Skeletal muscle tissue (tissue), 4 donors: Measurements from ENCODE around the gene DIAPH2. TPM values are rescaled to one million over a fixed set of nuclear protein-coding genes. Genes with fewer than 3 reads are reported as not detected.
A peak's percentile ranks its signal among the peaks of the same experiment; 100 is the strongest.

Experiments
- H3K27ac ChIP-seq: one replicate; pipeline ENCODE4 v1.7.0; 2013; ENCODE audit warnings: mild to moderate bottlenecking, low read depth, low read length, inconsistent platforms
- H3K27me3 ChIP-seq, 3 donors: one replicate each; pipeline ENCODE4 v1.7.0; 2013; ENCODE audit warnings: low read length in 3 of 3; ENCODE audit not compliant: control insufficient read depth in 3 of 3, insufficient read depth in 3 of 3
- H3K36me3 ChIP-seq, 3 donors: one replicate each; pipeline ENCODE4 v1.7.0; 2013; ENCODE audit warnings: low read length in 3 of 3; ENCODE audit not compliant: control insufficient read depth in 3 of 3, insufficient read depth in 3 of 3
- H3K4me1 ChIP-seq, 3 donors: one replicate each; pipeline ENCODE4 v1.7.0; 2013; ENCODE audit warnings: low read length in 3 of 3, mild to moderate bottlenecking in 3 of 3; ENCODE audit not compliant: control insufficient read depth in 3 of 3, insufficient read depth in 3 of 3
- H3K4me3 ChIP-seq, 3 donors: one replicate each; pipeline ENCODE4 v1.7.0; 2013; ENCODE audit warnings: low read length in 3 of 3
- H3K9ac ChIP-seq, 3 donors: one replicate each; pipeline ENCODE4 v1.7.0; 2013; ENCODE audit warnings: low read length in 3 of 3, mild to moderate bottlenecking in 3 of 3, moderate library complexity in 2 of 3, low read depth in 1 of 3
- H3K9me3 ChIP-seq, 3 donors: one replicate each; pipeline ENCODE4 v1.7.0; 2013; ENCODE audit warnings: low read length in 3 of 3; ENCODE audit not compliant: control insufficient read depth in 3 of 3
- total RNA-seq: library from RNA; depleted of rRNA; stranded (reverse); fragments of >200 nt; gene quantifications from one replicate; pipeline ENCODE4 v1.2.3, GENCODE V29; 2014
- donor health status: Osteomylitis.

The DIAPH2 gene
- total RNA-seq, 1 donor from 2014 or later = 12.0 TPM

- Histone ChIP-seq H3K36me3 (no peaks in the 10 kb centered on the region), H3K4me1 (peaks cover 4 to 9% (median 9%) of the 10 kb centered on the region in 3 donors), H3K27ac (peak overlapping the region; percentile 11), H3K9me3 (no peaks in the 10 kb centered on the region), H3K27me3 (no peaks in the 10 kb centered on the region), H3K9ac (no peak overlapping the region), H3K4me3 (no peak overlapping the region)
These were observed 7.8 kb downstream of the DIAPH2 start for GRCh38 chrX:96692454-96692853.

- H3K4me1 ChIP-seq = peaks cover 4 to 9% (median 9%) of the 10 kb centered on the region in 3 donors
- H3K36me3 ChIP-seq = no peaks in the 10 kb centered on the region
- H3K27ac ChIP-seq = peak overlapping the region; percentile 11
- H3K27me3 ChIP-seq = no peaks in the 10 kb centered on the region
- H3K9ac ChIP-seq = no peak overlapping the region
- no peak overlapping the region for H3K4me3 ChIP-seq
- H3K9me3 ChIP-seq = no peaks in the 10 kb centered on the region
These were observed 8.2 kb downstream of the DIAPH2 start for GRCh38 chrX:96692890-96693289.

- no peak overlapping the region for H3K9ac ChIP-seq
- no peaks in the 10 kb centered on the region for H3K36me3 ChIP-seq
These were observed 8.8 kb downstream of the DIAPH2 start for GRCh38 chrX:96693407-96693806.

GRCh38 chrX:96696462-96696861, 11.8 kb downstream of the DIAPH2 start:
- H3K9ac ChIP-seq = no peak overlapping the region
- peaks cover 0 to 3% (median 0%) of the 10 kb centered on the region in 3 donors for H3K4me1 ChIP-seq
- H3K4me3 ChIP-seq = no peak overlapping the region
- H3K9me3 ChIP-seq = no peaks in the 10 kb centered on the region
- no peak overlapping the region for H3K27ac ChIP-seq
- no peaks in the 10 kb centered on the region for H3K36me3 ChIP-seq
- no peaks in the 10 kb centered on the region for H3K27me3 ChIP-seq

More at GRCh38 chrX:96693407-96693806, 8.8 kb downstream of the DIAPH2 start:
- Histone ChIP-seq H3K27ac (no peak overlapping the region), H3K4me3 (no peak overlapping the region), H3K27me3 (no peaks in the 10 kb centered on the region), H3K9me3 (no peaks in the 10 kb centered on the region), H3K4me1 (peaks cover 4 to 9% (median 9%) of the 10 kb centered on the region in 3 donors)

- H3K27ac ChIP-seq = no peak overlapping the region
- H3K4me3 ChIP-seq = no peak overlapping the region
- H3K27me3 ChIP-seq = no peaks in the 10 kb centered on the region
- H3K36me3 ChIP-seq = no peaks in the 10 kb centered on the region
- H3K4me1 ChIP-seq = peaks cover 0 to 11% (median 6%) of the 10 kb centered on the region in 3 donors
- H3K9me3 ChIP-seq = no peaks in the 10 kb centered on the region
- H3K9ac ChIP-seq = no peak overlapping the region
These were observed 16.0 kb downstream of the DIAPH2 start for GRCh38 chrX:96700625-96701024.

- Histone ChIP-seq H3K4me3 (no peak overlapping the region), H3K4me1 (peaks cover 0 to 12% (median 6%) of the 10 kb centered on the region in 3 donors), H3K9ac (no peak overlapping the region), H3K27ac (peak overlapping the region; percentile 7), H3K27me3 (no peaks in the 10 kb centered on the region), H3K9me3 (no peaks in the 10 kb centered on the region), H3K36me3 (no peaks in the 10 kb centered on the region)
These were observed 18.7 kb downstream of the DIAPH2 start for GRCh38 chrX:96703379-96703778.

GRCh38 chrX:96703816-96704215, 19.2 kb downstream of the DIAPH2 start:
- H3K9me3 ChIP-seq = no peaks in the 10 kb centered on the region
- H3K27me3 ChIP-seq = no peaks in the 10 kb centered on the region
- H3K9ac ChIP-seq = no peak overlapping the region
- peaks cover 0 to 12% (median 6%) of the 10 kb centered on the region in 3 donors for H3K4me1 ChIP-seq
- H3K4me3 ChIP-seq = no peak overlapping the region
- H3K36me3 ChIP-seq = no peaks in the 10 kb centered on the region
- peak overlapping the region; percentile 7 for H3K27ac ChIP-seq

GRCh38 chrX:96704629-96705028, 20.0 kb downstream of the DIAPH2 start:
- Histone ChIP-seq H3K27me3 (no peaks in the 10 kb centered on the region), H3K4me3 (no peak overlapping the region), H3K36me3 (no peaks in the 10 kb centered on the region), H3K9ac (no peak overlapping the region), H3K9me3 (no peaks in the 10 kb centered on the region), H3K27ac (peak overlapping the region; percentile 7), H3K4me1 (peaks cover 0 to 12% (median 6%) of the 10 kb centered on the region in 3 donors)

GRCh38 chrX:96705905-96706304, 21.3 kb downstream of the DIAPH2 start:
- Histone ChIP-seq H3K4me3 (no peak overlapping the region), H3K36me3 (no peaks in the 10 kb centered on the region), H3K27ac (no peak overlapping the region), H3K27me3 (no peaks in the 10 kb centered on the region), H3K4me1 (peaks cover 0 to 12% (median 6%) of the 10 kb centered on the region in 3 donors), H3K9ac (no peak overlapping the region), H3K9me3 (no peaks in the 10 kb centered on the region)

GRCh38 chrX:96707804-96708203, 23.2 kb downstream of the DIAPH2 start:
- Histone ChIP-seq H3K9ac (no peak overlapping the region), H3K27ac (no peak overlapping the region), H3K27me3 (no peaks in the 10 kb centered on the region), H3K9me3 (no peaks in the 10 kb centered on the region), H3K36me3 (no peaks in the 10 kb centered on the region), H3K4me1 (peaks cover 0 to 10% (median 6%) of the 10 kb centered on the region in 3 donors), H3K4me3 (no peak overlapping the region)
